Measurements from ENCODE around the gene GARIN6. TPM values are rescaled to one million over a fixed set of nuclear protein-coding genes. Genes with fewer than 3 reads are reported as not detected.

The GARIN6 gene
- total and polyA plus RNA-seq, 10 of the 15 experiments (the other 5 are each of a cell fraction or from before 2014, with no cell fraction given) = not detected

GRCh38 chr12:99598785-99599184 is 48.8 kb upstream of the GARIN6 start:
- intact Hi-C loops (cut with micrococcal nuclease; ENCODE audit: unreplicated experiment) = no loop called here
- FAIRE-seq (no peak), ATAC-seq (no peak), DNase-seq (ENCODE audit: low read depth, low spot score) (no peak)
- ChIA-PET RAD21 (ENCODE audit: unreplicated experiment) (no interaction called here), CTCF (interaction anchor here (1.2 to 1.4 kb wide), 2 partner anchors 207 to 209 kb away, joined by 3 to 4 read pairs; no protein-coding TSS in a partner anchor), POLR2A (no interaction called here), SMC1A (ENCODE audit: uncharacterized antibody, unreplicated experiment) (no interaction called here)
- no peaks in the 10 kb centered on the region for H3K27me3 ChIP-seq (replicated peaks in 1 of 2; ENCODE audit: control insufficient read depth in 2 of 2, insufficient read depth in 2 of 2, low read length in 1 of 2)
- H3K27ac ChIP-seq (ENCODE audit: control insufficient read depth, insufficient read depth) = no peak overlapping the region
- no peak overlapping the region for H3K4me3 ChIP-seq
- H3K79me2 ChIP-seq (ENCODE audit: control insufficient read depth, insufficient read depth, low read length) = no peaks in the 10 kb centered on the region
- no TSS peak for BruUV-seq (replicated peaks)
- no peaks in the 10 kb centered on the region for H3K36me3 ChIP-seq (ENCODE audit: control insufficient read depth in 2 of 2, insufficient read depth in 2 of 2, low read length in 1 of 2)
- WGBS (ENCODE audit: insufficient coverage, insufficient replicate concordance, low lambda C conversion rate, missing lambda C conversion rate) = 22% methylated on average over 2 of the region's 2 CpGs
- no peak overlapping the region for H3K9ac ChIP-seq (ENCODE audit: control insufficient read depth, insufficient read depth, low read length)
- no peaks in the 10 kb centered on the region for H3K9me3 ChIP-seq (replicated peaks; ENCODE audit: control insufficient read depth, insufficient read depth, low read length)
- no peaks in the 10 kb centered on the region for H3K4me1 ChIP-seq (ENCODE audit: control insufficient read depth, insufficient read depth, low read length)
- H3K4me2 ChIP-seq (ENCODE audit: control insufficient read depth, insufficient read depth) = no peak overlapping the region
- H4K20me1 ChIP-seq (ENCODE audit: control insufficient read depth, insufficient read depth) = no peaks in the 10 kb centered on the region
- in situ Hi-C loops (cut with MboI) = no loop called here
- no peak for TF ChIP-seq CTCF (IDR thresholded peaks at IDR 0.05 in 2 of 3, conservative IDR thresholded peaks at IDR 0.05 in 1 of 3; ENCODE audit: control insufficient read depth in 2 of 3, extremely low read depth in 1 of 3, insufficient read depth in 1 of 3, low read depth in 3 of 3, low read length in 3 of 3)
- TF ChIP-seq ATF2 (IDR thresholded peaks at IDR 0.05; ENCODE audit: low read length) = no peak
- TF ChIP-seq PBX3 (IDR thresholded peaks at IDR 0.05; ENCODE audit: insufficient replicate concordance, low read depth, low read length) = no peak
- TF ChIP-seq MEF2B (IDR thresholded peaks at IDR 0.05; ENCODE audit: partially characterized antibody, poor library complexity, severe bottlenecking) = no peak
- TF ChIP-seq ZNF24 (IDR thresholded peaks at IDR 0.05) = no peak
- no peak for TF ChIP-seq KLF5 (IDR thresholded peaks at IDR 0.05; ENCODE audit: partially characterized antibody)
- no peak for TF ChIP-seq MTA3 (IDR thresholded peaks at IDR 0.05; ENCODE audit: borderline replicate concordance, low read length)
- no peak for TF ChIP-seq FOXK2 (IDR thresholded peaks at IDR 0.05)
- no peak for TF ChIP-seq NFYB (IDR thresholded peaks at IDR 0.05; ENCODE audit: insufficient read depth, low read depth, low read length)
- TF ChIP-seq RB1 (IDR thresholded peaks at IDR 0.05; ENCODE audit: borderline replicate concordance) = no peak
- TF ChIP-seq YY1 (IDR thresholded peaks at IDR 0.05; ENCODE audit: low read depth, low read length) = no peak
- TF ChIP-seq CBX5 (IDR thresholded peaks at IDR 0.05; ENCODE audit: low read depth) = no peak
- TF ChIP-seq NFIC (IDR thresholded peaks at IDR 0.05; ENCODE audit: low read depth, low read length) = no peak
- TF ChIP-seq IKZF1 (conservative IDR thresholded peaks at IDR 0.05) = no peak
- TF ChIP-seq BHLHE40 (IDR thresholded peaks at IDR 0.05; ENCODE audit: borderline replicate concordance in 1 of 2, low read depth in 2 of 2, low read length in 1 of 2) = no peak
- TF ChIP-seq RFX5 (IDR thresholded peaks at IDR 0.05; ENCODE audit: low read depth, low read length) = no peak
- TF ChIP-seq ZNF217 (IDR thresholded peaks at IDR 0.05) = no peak
- no peak for TF ChIP-seq HCFC1 (IDR thresholded peaks at IDR 0.05; ENCODE audit: low read length)
- TF ChIP-seq, protein P1, sequence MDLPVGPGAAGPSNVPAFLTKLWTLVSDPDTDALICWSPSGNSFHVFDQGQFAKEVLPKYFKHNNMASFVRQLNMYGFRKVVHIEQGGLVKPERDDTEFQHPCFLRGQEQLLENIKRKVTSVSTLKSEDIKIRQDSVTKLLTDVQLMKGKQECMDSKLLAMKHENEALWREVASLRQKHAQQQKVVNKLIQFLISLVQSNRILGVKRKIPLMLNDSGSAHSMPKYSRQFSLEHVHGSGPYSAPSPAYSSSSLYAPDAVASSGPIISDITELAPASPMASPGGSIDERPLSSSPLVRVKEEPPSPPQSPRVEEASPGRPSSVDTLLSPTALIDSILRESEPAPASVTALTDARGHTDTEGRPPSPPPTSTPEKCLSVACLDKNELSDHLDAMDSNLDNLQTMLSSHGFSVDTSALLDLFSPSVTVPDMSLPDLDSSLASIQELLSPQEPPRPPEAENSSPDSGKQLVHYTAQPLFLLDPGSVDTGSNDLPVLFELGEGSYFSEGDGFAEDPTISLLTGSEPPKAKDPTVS (IDR thresholded peaks at IDR 0.05; ENCODE audit: low read depth, low read length) = no peak
- TF ChIP-seq CHD2 (IDR thresholded peaks at IDR 0.05; ENCODE audit: borderline replicate concordance, low read depth, low read length) = no peak
- H2AFZ ChIP-seq (ENCODE audit: control insufficient read depth, low read depth, low read length) = no peak overlapping the region
